ENCODE results near the gene ANKZF1. TPM values are rescaled to one million over a fixed set of nuclear protein-coding genes. Genes with fewer than 3 reads are reported as not detected.

ANKZF1 gene
- total RNA-seq, 4 donors from 2014 or later: 79.9 to 338 (median 164) TPM

DNA sequence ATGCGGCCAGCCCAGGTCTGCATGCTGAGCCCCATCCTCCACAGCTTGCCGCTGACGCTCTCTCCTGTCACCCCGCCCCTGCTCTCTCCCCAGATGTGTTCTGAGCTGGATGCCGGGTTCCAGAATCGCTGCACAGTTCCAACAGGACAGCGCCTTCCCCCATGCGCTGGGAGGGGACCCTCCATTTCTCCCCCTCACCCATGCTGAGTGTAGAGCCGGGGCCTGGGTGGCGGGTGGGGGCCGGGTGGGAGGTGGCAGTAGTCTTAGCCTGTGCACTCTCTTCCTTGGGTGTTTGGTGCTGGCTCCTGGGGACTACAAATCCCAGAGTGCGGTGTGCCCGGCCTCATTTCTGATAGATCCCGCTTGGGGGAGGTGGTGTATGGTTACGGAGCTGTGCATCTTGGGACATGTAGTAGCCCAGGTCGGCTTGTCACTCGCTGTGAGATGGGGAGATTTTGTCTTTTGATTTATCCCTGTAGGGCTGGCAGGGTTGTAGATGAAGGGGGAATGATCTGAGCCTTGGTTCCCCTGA is 56.4 kb downstream of the ANKZF1 start:
- TF ChIP-seq, protein P1, sequence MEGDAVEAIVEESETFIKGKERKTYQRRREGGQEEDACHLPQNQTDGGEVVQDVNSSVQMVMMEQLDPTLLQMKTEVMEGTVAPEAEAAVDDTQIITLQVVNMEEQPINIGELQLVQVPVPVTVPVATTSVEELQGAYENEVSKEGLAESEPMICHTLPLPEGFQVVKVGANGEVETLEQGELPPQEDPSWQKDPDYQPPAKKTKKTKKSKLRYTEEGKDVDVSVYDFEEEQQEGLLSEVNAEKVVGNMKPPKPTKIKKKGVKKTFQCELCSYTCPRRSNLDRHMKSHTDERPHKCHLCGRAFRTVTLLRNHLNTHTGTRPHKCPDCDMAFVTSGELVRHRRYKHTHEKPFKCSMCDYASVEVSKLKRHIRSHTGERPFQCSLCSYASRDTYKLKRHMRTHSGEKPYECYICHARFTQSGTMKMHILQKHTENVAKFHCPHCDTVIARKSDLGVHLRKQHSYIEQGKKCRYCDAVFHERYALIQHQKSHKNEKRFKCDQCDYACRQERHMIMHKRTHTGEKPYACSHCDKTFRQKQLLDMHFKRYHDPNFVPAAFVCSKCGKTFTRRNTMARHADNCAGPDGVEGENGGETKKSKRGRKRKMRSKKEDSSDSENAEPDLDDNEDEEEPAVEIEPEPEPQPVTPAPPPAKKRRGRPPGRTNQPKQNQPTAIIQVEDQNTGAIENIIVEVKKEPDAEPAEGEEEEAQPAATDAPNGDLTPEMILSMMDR (IDR thresholded peaks at IDR 0.05): no peak
- no peak for TF ChIP-seq POLR2A (IDR thresholded peaks at IDR 0.05)
- no peak overlapping the region for H3K4me3 ChIP-seq
- DNase-seq: no peak
- no peaks in the 10 kb centered on the region for H3K27me3 ChIP-seq
- no peaks in the 10 kb centered on the region for H3K9me3 ChIP-seq
- H3K27ac ChIP-seq: no peak overlapping the region
- peaks cover 0 to 56% (median 0%) of the 10 kb centered on the region in 3 donors for H3K36me3 ChIP-seq
- peaks cover 0 to 10% (median 0%) of the 10 kb centered on the region in 4 donors for H3K4me1 ChIP-seq

Other genes with a start within 250 kb of the ANKZF1 start
- 1 to 10 TPM in 3 of 4 donors, not detected in 1; 3.2 to 6.7 (median 5.1) TPM for gene FEV, start 244.6 kb upstream of the ANKZF1 start, total RNA-seq
- gene CRYBA2, start 236.4 kb upstream of the ANKZF1 start, total RNA-seq: 10 to 100 TPM in 1 of 4 donors, 1 to 10 TPM in 2, not detected in 1; 2.4 to 14.2 (median 9.4) TPM
- gene CFAP65, start 188.3 kb upstream of the ANKZF1 start, total RNA-seq: 1 to 10 TPM in 2 of 4 donors, not detected in 2; 1.5 to 3.6 TPM
- 100 to 1,000 TPM in 1 of 4 donors, 10 to 100 TPM in 3; 14.0 to 124 (median 71.1) TPM for gene IHH, start 168.9 kb upstream of the ANKZF1 start, total RNA-seq
- gene NHEJ1, start 69.0 kb upstream of the ANKZF1 start, total RNA-seq: 10 to 100 TPM; 28.1 to 91.6 (median 67.2) TPM
- gene SLC23A3, start 59.8 kb upstream of the ANKZF1 start, total RNA-seq: 100 to 1,000 TPM in 1 of 4 donors, 10 to 100 TPM in 2, 1 to 10 TPM in 1; 5.0 to 111 (median 62.8) TPM
- 10 to 100 TPM; 14.0 to 94.0 (median 77.4) TPM for gene CNPPD1, start 52.9 kb upstream of the ANKZF1 start, total RNA-seq
- 10 to 100 TPM; 44.6 to 80.3 (median 76.2) TPM for gene RETREG2, start 51.5 kb upstream of the ANKZF1 start, total RNA-seq
- 100 to 1,000 TPM in 3 of 4 donors, 10 to 100 TPM in 1; 43.7 to 129 (median 112) TPM for gene ZFAND2B, start 23.0 kb upstream of the ANKZF1 start, total RNA-seq
- gene ABCB6, start 10.8 kb upstream of the ANKZF1 start, total RNA-seq: 10 to 100 TPM; 18.0 to 42.1 (median 33.3) TPM
- 100 to 1,000 TPM in 1 of 4 donors, 10 to 100 TPM in 3; 23.1 to 107 (median 96.0) TPM for gene ATG9A, start 170 bp upstream of the ANKZF1 start, total RNA-seq
- gene GLB1L, start 15.6 kb downstream of the ANKZF1 start, total RNA-seq: 1 to 10 TPM in 3 of 4 donors, not detected in 1; 2.7 to 9.5 (median 7.0) TPM
- gene STK16, start 15.7 kb downstream of the ANKZF1 start, total RNA-seq: 10 to 100 TPM; 19.4 to 27.1 (median 24.3) TPM
- gene TUBA4B, start 23.4 kb downstream of the ANKZF1 start, total RNA-seq: not detected
- gene TUBA4A, start 24.1 kb downstream of the ANKZF1 start, total RNA-seq: 100 to 1,000 TPM in 3 of 4 donors, 10 to 100 TPM in 1; 49.5 to 137 (median 129) TPM
- 10 to 100 TPM; 34.7 to 69.4 (median 58.3) TPM for gene DNAJB2, start 49.6 kb downstream of the ANKZF1 start, total RNA-seq
- gene PTPRN, start 79.6 kb downstream of the ANKZF1 start, total RNA-seq: 1 to 10 TPM in 2 of 4 donors, under 1 TPM in 1, not detected in 1; 0.88 to 4.9 (median 2.3) TPM
- not detected for gene RESP18, start 102.9 kb downstream of the ANKZF1 start, total RNA-seq
- 100 to 1,000 TPM in 3 of 4 donors, 10 to 100 TPM in 1; 90.8 to 180 (median 177) TPM for gene DNPEP, start 158.1 kb downstream of the ANKZF1 start, total RNA-seq
- gene DES, start 188.6 kb downstream of the ANKZF1 start, total RNA-seq: 100 to 1,000 TPM in 2 of 4 donors, 10 to 100 TPM in 2; 82.0 to 574 (median 112) TPM
- 10 to 100 TPM in 2 of 4 donors, 1 to 10 TPM in 2; 3.2 to 49.5 (median 10.2) TPM for gene SPEG, start 205.0 kb downstream of the ANKZF1 start, total RNA-seq

Data from Peyer's patch (tissue), 4 donors.